Stimulated activated CD4-positive, alpha-beta T cell treated with anti-CD3 and anti-CD28 coated beads, Interleukin-4, amount 100 ng/mL, for 1 hour (primary cell): ENCODE results near the gene CELA3A.
"Not testable (repeated sequence)": the region's sequence is repeated elsewhere in the genome, so short reads cannot be mapped to it uniquely, and the experiment has no call there.

ENCODE experiments used
- DNase-seq: peaks from one replicate; pipeline ENCODE4 v3.0.0-alpha.2; 2020

The CELA3A gene

DNA sequence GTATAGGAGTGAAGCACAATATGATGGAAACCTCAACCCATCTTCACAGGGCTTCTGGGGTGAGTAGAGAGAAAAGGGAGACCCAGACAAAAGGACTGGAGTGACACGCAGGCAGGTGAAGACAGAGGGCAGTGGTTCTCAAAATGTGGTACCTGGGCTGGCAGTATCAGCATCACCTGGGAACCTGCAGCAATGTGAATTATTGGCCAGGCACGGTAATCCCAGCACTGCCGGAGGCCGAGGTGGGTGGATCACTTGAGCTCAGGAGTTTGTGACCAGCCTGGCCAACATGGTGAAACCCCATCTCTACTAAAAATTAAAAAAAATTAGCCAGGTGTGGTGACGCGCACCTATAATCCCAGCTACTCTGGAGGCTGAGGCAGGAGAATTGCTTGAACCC lies 19.3 kb upstream of the CELA3A start:
- DNase-seq: not testable (repeated sequence)

DNA sequence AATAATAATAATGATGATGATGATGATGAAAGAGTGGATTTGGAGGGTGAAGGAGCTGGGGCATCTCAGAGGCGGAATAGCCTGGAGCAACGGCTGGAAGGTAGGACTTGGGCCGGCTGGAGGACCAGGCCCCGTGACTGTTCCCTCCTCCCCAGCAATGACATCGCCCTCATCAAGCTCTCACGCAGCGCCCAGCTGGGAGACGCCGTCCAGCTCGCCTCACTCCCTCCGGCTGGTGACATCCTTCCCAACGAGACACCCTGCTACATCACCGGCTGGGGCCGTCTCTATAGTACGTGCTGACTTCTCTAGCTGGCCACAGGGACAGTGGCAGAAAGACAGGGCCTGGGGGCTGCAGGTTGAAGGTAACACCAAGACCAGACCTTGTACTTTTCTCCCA lies 17.9 kb upstream of the CELA3A start:
- DNase-seq: not testable (repeated sequence)

DNA sequence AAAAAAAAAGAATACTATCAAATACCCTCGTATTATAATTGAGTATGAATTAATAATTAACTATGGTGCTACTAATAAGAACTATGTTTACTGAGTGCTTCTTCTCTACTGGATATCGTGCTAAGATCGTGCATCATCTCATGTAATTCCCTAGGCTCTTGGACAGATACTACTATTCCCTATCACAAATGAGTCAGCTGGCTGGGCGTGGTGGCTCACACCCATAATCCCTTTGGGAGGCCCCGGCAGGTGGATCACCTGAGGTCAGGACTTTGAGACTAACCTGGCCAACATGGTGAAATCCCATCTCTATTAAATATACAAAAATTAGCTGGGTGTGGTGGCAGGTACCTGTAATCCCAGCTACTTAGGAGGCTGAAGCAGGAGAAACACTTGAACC lies 15.6 kb upstream of the CELA3A start:
- not testable (repeated sequence) for DNase-seq

- not testable (repeated sequence) for DNase-seq
Observed at GRCh38 chr1:21986386-21986785, 15.1 kb upstream of the CELA3A start.

- DNase-seq: not testable (repeated sequence)
Observed at GRCh38 chr1:21989672-21990393, 11.6 kb upstream of the CELA3A start.

DNA sequence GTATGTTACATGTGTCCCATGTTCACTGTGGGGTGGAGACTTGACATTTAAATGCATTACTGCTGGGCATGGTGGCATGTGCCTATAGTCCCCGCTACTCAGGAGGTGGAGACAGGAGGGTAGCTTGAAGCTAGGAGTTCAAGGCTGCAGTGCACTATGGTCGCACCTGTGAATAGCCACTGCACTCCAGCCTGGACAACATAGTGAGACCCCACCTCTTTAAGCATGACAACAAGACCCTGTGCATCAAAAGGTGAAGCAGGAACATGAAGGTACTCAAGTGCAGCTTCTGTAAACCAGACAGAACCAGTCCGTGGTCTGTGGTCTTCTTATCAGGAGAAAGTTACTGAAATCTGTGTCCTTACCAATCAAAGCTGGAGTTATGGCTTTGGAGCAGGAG lies 9.3 kb upstream of the CELA3A start:
- DNase-seq: not testable (repeated sequence)

GRCh38 chr1:21994716-21995115 lies 6.7 kb upstream of the CELA3A start:
- DNase-seq: not testable (repeated sequence)

DNA sequence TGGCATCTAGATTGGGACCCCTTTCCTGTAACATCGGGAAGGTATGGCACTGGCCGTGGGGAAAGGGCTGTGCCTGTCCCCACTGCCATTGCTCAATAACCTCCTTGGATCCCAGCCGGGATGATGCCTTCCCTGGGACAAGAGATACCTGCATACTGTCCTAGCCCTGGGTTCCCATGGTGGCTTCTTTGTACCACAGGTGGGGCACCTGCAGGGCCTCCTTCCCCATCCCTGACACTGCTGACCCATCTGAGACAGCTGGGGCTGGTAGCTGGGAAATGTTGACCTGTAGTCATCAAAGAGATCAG lies 4.8 kb upstream of the CELA3A start:
- not testable (repeated sequence) for DNase-seq

DNA sequence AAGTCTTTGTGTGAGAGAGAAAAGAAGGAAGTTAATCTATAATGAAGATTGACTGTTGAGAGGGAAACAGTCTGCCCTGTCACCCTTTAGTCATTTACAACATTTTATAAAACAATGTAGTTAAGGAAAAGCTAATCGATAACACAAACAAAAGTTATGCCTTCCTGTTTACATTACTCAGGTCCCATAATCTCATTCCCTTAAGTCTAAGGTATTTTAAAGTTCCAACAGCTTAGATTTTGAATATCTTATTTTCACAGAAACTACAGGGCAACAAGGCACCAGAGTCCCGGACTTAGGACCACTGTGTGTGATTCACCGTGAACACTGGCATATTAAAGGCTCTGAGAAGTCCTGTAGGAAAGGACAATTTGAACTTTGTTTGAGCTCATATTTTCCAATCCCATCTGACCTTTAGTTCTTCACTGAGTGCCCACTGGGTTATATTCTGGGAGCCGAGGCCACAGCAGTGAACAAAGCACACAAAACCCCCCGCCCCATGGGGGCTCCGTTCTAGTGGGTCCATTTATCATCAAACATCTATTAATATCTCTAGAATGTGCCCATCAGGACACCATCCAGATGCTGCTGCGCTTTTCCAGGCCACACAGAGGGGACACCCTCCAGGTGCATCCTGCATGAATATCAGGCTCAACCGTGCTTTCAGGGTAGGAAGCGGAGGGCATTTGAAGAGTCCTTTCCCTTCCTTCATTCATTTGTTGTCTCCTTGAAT lies 3.4 kb upstream of the CELA3A start:
- DNase-seq: not testable (repeated sequence)

DNA sequence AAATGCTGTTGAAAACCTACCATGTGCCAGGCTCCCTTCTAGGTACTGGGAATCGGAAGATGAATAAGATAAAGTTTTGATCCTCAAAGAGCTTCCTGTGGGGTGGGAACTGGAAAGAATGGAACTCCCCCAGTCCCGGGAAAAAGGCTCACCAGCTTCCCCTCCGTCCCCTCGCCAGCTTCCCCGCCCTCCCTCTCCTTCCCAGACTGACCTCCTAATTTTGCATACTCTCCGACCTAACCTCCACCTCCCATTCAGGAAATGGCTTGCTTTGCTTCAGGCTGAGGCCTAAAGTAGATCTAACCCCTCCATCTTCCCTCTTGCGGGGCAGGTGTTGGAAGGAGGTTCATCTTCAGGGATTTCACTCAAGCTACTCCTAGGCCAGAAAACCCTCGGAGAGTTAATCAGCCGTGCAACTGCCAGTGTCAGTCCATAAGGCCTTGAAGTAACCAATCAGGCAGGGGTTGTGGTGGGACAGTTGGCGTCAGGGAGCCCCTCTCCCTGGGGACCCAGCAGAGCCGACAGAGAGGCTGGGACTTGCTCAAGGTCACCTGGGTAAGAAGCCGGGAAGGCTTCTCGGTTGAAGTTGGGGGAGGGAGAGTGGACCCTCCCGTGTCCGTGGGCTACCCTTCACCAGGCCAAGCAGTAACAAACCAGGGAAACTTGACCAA lies 2.7 kb upstream of the CELA3A start:
- not testable (repeated sequence) for DNase-seq

GRCh38 chr1:21999645-22000044 lies 1.8 kb upstream of the CELA3A start:
- DNase-seq: not testable (repeated sequence)

DNA sequence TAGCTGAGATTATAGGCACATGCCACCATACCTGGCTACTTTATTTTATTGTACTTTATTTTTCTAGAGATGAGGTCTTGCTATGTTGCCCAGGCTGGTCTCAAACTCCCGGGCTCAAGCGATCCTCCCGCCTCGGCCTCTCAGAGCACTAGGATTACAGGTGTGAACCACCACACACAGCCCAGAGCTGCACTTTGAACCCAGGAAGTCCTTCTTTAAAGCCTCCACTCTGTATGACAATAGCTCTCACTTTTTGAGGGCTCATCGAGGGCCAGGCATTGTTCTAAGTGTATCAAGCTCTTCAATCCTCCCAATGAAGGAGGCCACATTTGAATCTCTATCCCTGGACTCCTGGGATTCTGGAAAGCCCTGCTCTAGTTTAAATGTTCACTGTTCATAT lies 1.0 kb downstream of the CELA3A start:
- not testable (repeated sequence) for DNase-seq

DNA sequence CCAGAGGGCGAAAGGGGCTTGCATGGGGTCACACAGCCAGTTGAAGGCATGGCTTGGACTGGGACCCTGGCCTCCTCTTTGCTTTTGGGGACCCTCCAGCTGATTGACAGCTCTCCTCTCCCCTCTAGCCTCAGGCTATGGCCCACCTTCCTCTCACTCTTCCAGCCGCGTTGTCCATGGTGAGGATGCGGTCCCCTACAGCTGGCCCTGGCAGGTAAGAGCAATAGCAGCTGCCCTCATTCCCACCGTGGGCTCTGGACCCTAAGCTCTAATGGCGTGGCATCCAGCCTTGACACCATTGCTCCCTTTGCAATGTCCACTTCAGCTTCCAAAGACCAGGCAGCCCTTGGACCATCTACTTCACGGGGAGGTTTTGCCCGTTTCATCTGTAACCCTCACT lies 1.4 kb downstream of the CELA3A start:
- DNase-seq: not testable (repeated sequence)

DNA sequence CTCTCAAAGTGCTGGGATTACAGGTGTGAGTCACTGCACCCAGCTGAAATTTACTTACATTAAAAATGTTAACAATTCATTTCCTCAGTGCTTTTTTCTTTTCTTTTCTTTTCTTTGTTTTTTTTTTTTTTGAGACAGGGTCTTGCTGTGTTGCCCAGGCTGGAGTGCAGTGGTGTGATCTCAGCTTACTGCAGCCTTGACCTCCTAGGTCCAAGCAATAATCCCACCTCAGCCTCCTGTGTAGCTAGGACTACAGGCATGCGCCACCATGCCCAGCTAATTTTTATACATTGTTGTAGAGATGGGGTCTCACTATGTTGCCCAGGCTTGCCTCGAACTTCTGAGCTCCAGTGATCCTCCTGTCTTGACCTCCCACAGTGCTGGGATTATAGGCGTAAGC lies 2.5 kb downstream of the CELA3A start:
- DNase-seq: not testable (repeated sequence)

GRCh38 chr1:22005261-22006149 lies 4.0 kb downstream of the CELA3A start:
- not testable (repeated sequence) for DNase-seq

DNA sequence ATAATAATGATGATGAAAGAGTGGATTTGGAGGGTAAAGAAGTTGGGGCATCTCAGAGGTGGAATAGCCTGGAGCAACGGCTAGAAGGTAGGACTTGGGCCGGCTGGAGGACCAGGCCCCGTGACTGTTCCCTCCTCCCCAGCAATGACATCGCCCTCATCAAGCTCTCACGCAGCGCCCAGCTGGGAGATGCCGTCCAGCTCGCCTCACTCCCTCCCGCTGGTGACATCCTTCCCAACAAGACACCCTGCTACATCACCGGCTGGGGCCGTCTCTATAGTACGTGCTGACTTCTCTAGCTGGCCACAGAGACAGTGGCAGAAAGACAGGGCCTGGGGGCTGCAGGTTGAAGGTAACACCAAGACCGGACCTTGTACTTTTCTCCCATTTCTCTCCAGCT lies 5.3 kb downstream of the CELA3A start:
- not testable (repeated sequence) for DNase-seq

DNA sequence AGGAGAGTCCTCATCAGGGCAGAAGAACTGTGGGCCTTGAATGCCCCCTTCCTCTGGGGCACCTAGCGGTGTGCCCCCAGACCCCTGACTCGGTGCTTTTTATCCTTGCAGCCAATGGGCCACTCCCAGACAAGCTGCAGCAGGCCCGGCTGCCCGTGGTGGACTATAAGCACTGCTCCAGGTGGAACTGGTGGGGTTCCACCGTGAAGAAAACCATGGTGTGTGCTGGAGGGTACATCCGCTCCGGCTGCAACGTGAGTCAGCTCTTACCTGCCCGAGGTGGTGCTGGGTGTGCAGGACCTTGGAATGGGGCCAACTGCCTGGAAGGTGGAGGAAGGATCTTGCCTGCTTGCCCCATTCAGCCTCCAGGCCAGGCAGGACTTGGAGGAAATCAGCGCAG lies 5.8 kb downstream of the CELA3A start:
- DNase-seq: not testable (repeated sequence)

GRCh38 chr1:22009566-22009965 lies 8.1 kb downstream of the CELA3A start:
- DNase-seq: not testable (repeated sequence)

DNA sequence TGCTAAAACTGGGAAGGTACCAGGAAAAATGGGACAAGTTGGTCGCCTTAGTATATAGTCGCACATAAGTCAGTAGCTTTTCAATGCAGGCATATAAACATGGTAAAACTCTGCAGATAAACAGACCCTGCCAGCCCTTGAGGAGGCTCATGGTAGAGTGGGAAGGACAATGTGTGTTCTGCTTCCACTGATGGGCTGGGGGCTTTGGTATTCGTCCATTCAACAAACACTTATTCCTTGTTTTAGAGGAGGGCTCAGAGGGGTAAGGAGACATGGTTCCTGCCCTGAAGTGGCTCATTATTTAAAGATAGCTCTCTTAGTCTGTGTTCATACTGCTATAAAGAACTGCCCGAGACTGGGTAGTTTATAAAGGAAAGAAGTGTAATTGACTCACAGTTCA lies 11.3 kb downstream of the CELA3A start:
- DNase-seq: not testable (repeated sequence)

DNA sequence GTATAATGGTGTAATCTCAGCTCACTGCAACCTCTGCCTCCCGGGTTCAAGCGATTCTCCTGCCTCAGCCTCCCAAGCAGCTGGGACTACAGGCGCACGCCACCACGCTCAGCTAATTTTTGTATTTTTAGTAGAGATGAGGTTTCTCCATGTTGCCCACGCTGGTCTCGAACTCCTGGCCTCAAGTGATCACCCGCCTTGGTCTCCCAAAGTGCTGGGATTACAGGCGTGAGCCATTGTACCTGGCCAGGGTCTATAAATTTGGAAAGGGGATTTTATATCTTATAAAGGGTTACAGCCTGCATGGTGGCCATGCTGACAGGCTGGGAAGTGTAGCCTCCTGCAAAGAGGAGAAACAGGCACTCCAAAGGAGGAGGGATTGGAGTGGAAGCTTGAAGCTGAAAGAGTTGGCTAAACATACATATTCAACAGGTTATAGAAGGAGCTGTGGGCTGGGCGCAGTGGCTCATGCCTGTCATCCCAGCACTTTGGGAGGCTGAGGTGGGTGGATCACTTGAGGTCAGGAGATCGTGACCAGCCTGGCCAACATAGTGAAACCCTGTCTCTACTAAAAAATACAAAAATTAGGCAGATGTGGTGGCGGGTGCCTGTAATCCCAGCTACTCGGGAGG lies 13.2 kb downstream of the CELA3A start:
- DNase-seq: not testable (repeated sequence)

GRCh38 chr1:22018583-22019559 lies 17.4 kb downstream of the CELA3A start:
- DNase-seq: peak; percentile 56
